ENCODE measurements around the gene OR4C11. TPM values are rescaled to one million over a fixed set of nuclear protein-coding genes. Genes with fewer than 3 reads are reported as not detected.

Gene OR4C11
- total RNA-seq, 2 donors from 2014 or later = not detected

GRCh38 chr11:55624531-55624930 lies 17.1 kb upstream of the OR4C11 start:
- H3K36me3 ChIP-seq = no peaks in the 10 kb centered on the region
- H3K27ac ChIP-seq = no peak overlapping the region
- H3K4me1 ChIP-seq = no peaks in the 10 kb centered on the region
- H3K4me3 ChIP-seq = no peak overlapping the region
- H3K27me3 ChIP-seq = no peaks in the 10 kb centered on the region
- no peak for DNase-seq
- intact Hi-C loops (cut with DNase I) = no loop called here
- TF ChIP-seq, protein P1, sequence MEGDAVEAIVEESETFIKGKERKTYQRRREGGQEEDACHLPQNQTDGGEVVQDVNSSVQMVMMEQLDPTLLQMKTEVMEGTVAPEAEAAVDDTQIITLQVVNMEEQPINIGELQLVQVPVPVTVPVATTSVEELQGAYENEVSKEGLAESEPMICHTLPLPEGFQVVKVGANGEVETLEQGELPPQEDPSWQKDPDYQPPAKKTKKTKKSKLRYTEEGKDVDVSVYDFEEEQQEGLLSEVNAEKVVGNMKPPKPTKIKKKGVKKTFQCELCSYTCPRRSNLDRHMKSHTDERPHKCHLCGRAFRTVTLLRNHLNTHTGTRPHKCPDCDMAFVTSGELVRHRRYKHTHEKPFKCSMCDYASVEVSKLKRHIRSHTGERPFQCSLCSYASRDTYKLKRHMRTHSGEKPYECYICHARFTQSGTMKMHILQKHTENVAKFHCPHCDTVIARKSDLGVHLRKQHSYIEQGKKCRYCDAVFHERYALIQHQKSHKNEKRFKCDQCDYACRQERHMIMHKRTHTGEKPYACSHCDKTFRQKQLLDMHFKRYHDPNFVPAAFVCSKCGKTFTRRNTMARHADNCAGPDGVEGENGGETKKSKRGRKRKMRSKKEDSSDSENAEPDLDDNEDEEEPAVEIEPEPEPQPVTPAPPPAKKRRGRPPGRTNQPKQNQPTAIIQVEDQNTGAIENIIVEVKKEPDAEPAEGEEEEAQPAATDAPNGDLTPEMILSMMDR (IDR thresholded peaks at IDR 0.05) = no peak
- H3K9ac ChIP-seq (ENCODE audit: low read depth in 2 of 2, low read length in 2 of 2) = no peak overlapping the region
- no peaks in the 10 kb centered on the region for H3K9me3 ChIP-seq

GRCh38 chr11:55572548-55572947 lies 34.9 kb downstream of the OR4C11 start:
- H3K9ac ChIP-seq (ENCODE audit: low read depth in 2 of 2, low read length in 2 of 2) = no peak overlapping the region
- DNase-seq = no peak
- TF ChIP-seq, protein P1 (IDR thresholded peaks at IDR 0.05) = no peak
- no peak overlapping the region for H3K4me3 ChIP-seq
- no peaks in the 10 kb centered on the region for H3K4me1 ChIP-seq
- H3K9me3 ChIP-seq = no peaks in the 10 kb centered on the region
- H3K27ac ChIP-seq = no peak overlapping the region
- H3K36me3 ChIP-seq = no peaks in the 10 kb centered on the region
- H3K27me3 ChIP-seq = no peaks in the 10 kb centered on the region
- intact Hi-C loops (cut with DNase I) = no loop called here

GRCh38 chr11:55571828-55572227 lies 35.6 kb downstream of the OR4C11 start, which contains the start of gene OR4C16:
OR4C16 (plus strand) TSS chr11:55572128; CDS start chr11:55572128, 0 bp downstream.
- Histone ChIP-seq H3K9me3 (no peaks in the 10 kb centered on the region), H3K36me3 (no peaks in the 10 kb centered on the region), H3K4me3 (no peak within 1 kb of the TSS), H3K27me3 (no peaks in the 10 kb centered on the region), H3K4me1 (no peaks in the 10 kb centered on the region), H3K9ac (ENCODE audit: low read depth in 2 of 2, low read length in 2 of 2) (no peak within 1 kb of the TSS), H3K27ac (no peak within 1 kb of the TSS)
- TF ChIP-seq, protein P1 (IDR thresholded peaks at IDR 0.05) = no peak
- no peak for DNase-seq
- intact Hi-C loops (cut with DNase I) = no loop called here

- Histone ChIP-seq H3K9me3 (no peaks in the 10 kb centered on the region), H3K27me3 (no peaks in the 10 kb centered on the region), H3K36me3 (no peaks in the 10 kb centered on the region), H3K9ac (ENCODE audit: low read depth in 2 of 2, low read length in 2 of 2) (no peak within 1 kb of the TSS), H3K4me3 (no peak within 1 kb of the TSS), H3K27ac (no peak within 1 kb of the TSS), H3K4me1 (no peaks in the 10 kb centered on the region)
- intact Hi-C loops (cut with DNase I) = no loop called here
- DNase-seq = no peak
- TF ChIP-seq, protein P1 (IDR thresholded peaks at IDR 0.05) = no peak
Measured at GRCh38 chr11:55554169-55554568, 53.3 kb downstream of the OR4C11 start, which contains the start of gene OR4C15. OR4C15 (plus strand) TSS chr11:55554469; CDS start chr11:55554469, 0 bp downstream.

Other genes with a start within 250 kb of the OR4C11 start
- not detected for gene OR4A15, start 239.7 kb downstream of the OR4C11 start, total RNA-seq
- gene OR4C15, start 53.2 kb downstream of the OR4C11 start, total RNA-seq = not detected
- not detected for gene OR4C16, start 35.5 kb downstream of the OR4C11 start, total RNA-seq
- not detected for gene OR4P4, start 27.5 kb upstream of the OR4C11 start, total RNA-seq
- gene OR4S2, start 40.7 kb upstream of the OR4C11 start, total RNA-seq = not detected
- gene OR4C6, start 54.6 kb upstream of the OR4C11 start, total RNA-seq = not detected
- not detected for gene OR5D13, start 165.8 kb upstream of the OR4C11 start, total RNA-seq
- gene OR5D14, start 187.9 kb upstream of the OR4C11 start, total RNA-seq = not detected
- not detected for gene OR5L1, start 203.7 kb upstream of the OR4C11 start, total RNA-seq
- gene OR5D18, start 212.0 kb upstream of the OR4C11 start, total RNA-seq = not detected
- gene OR5L2, start 219.6 kb upstream of the OR4C11 start, total RNA-seq = not detected
- not detected for gene OR5D16, start 231.1 kb upstream of the OR4C11 start, total RNA-seq